AG09309 (cell line): ENCODE measurements around the gene BBS12.
A peak's percentile ranks its signal among the peaks of the same experiment; 100 is the strongest.

ENCODE experiments used
- DNase-seq: peaks from one replicate; pipeline ENCODE4 v3.0.0-alpha.2; 2010; ENCODE audit warnings: low read depth
- H3K4me3 ChIP-seq: 2 replicates; pipeline ENCODE4 v1.5.1; 2011; ENCODE audit warnings: mild to moderate bottlenecking, low read depth, low read length, moderate library complexity; ENCODE audit not compliant: control insufficient read depth
- TF ChIP-seq, protein P1 (sequence below): IDR thresholded peaks from 2 replicates; pipeline ENCODE4 v1.5.1; 2011; ENCODE audit warnings: mild to moderate bottlenecking, low read depth, low read length, inconsistent platforms; ENCODE audit not compliant: insufficient read depth, control insufficient read depth; ENCODE audit errors: missing control alignments

The BBS12 gene

DNA sequence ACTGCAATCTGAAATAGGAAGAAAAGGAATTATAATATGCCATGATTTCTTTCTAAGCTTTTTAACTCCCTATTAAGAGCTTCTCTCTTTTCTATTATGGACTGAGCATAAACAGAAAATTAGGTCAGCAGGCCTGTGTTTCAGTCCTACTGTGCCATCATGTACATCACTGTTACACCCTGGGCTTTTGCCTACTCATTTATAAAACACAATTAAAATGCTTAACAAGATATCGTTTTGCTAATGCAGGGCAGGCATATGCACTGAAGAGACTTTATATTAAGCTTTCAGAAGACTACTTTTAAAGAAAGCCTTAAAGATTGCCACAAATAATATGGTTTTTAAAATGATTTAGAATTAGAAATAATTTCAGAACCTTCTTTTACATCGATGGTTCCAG lies 828 bp upstream of the BBS12 start:
- H3K4me3 ChIP-seq: no peak overlapping the region
- DNase-seq: no peak
- TF ChIP-seq, protein P1, sequence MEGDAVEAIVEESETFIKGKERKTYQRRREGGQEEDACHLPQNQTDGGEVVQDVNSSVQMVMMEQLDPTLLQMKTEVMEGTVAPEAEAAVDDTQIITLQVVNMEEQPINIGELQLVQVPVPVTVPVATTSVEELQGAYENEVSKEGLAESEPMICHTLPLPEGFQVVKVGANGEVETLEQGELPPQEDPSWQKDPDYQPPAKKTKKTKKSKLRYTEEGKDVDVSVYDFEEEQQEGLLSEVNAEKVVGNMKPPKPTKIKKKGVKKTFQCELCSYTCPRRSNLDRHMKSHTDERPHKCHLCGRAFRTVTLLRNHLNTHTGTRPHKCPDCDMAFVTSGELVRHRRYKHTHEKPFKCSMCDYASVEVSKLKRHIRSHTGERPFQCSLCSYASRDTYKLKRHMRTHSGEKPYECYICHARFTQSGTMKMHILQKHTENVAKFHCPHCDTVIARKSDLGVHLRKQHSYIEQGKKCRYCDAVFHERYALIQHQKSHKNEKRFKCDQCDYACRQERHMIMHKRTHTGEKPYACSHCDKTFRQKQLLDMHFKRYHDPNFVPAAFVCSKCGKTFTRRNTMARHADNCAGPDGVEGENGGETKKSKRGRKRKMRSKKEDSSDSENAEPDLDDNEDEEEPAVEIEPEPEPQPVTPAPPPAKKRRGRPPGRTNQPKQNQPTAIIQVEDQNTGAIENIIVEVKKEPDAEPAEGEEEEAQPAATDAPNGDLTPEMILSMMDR: no peak

DNA sequence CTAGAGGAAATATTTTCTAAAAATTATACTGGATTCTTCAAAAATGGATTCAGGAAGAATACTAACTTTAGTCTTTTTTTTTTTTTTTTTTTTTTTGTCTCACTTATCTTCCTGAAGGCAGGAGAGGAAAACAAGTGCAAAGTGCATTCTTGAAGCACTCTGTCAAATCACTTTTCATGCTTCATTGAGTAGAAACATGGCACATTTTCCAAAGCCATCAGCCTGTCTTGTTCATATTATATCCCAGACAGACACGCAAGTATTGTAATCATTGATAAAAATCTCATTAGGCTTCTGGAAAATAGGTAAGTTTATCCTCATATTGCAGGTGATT lies 1.2 kb downstream of the BBS12 start:
- H3K4me3 ChIP-seq: peak overlapping the region; percentile 63
- TF ChIP-seq, protein P1: no peak
- DNase-seq: no peak

DNA sequence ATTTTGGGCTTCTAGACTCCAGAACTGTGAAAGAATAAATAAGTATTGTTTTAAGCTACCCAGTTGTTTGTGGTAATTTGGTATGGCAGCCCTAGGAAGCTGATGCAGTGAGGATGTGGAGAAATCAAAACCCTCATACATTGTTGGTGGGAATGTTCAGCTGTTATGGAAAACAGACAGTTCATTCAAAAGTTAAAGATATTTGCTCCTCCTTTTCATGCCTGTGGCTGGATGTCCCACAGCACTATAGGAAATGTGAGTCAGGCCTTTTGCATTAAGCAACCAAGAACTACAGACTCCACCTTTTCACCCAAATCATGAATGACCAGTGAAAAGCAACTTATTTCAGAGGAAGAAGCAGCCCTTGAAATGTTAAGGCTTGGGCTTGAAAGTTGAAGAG lies 6.7 kb downstream of the BBS12 start:
- peak; percentile 73 for DNase-seq
- TF ChIP-seq, protein P1: no peak
- no peak overlapping the region for H3K4me3 ChIP-seq

DNA sequence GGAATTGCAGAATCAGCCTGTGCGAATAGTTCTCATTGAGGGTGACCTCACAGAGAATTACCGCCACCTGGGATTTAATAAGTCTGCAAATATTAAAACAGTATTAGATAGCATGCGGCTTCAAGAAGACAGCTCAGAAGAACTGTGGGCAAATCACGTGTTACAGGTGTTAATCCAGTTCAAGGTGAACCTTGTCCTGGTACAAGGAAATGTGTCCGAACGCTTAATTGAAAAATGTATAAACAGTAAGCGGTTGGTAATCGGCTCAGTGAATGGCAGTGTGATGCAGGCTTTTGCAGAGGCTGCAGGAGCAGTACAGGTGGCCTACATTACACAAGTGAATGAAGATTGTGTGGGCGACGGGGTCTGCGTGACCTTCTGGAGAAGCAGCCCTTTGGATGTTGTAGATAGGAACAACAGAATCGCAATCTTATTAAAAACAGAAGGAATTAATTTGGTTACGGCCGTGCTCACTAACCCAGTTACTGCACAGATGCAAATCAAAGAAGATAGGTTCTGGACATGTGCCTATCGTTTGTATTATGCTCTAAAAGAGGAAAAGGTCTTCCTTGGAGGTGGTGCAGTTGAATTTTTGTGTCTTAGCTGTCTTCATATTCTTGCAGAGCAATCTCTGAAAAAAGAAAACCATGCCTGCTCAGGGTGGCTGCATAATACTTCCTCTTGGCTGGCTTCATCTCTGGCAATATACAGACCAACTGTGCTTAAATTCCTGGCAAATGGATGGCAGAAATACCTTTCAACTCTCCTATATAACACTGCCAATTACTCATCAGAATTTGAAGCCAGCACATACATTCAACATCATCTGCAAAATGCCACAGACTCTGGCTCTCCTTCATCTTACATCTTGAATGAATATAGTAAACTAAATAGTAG lies 10.7 kb downstream of the BBS12 start:
- TF ChIP-seq, protein P1: no peak
- H3K4me3 ChIP-seq: no peak overlapping the region
- DNase-seq: no peak

DNA sequence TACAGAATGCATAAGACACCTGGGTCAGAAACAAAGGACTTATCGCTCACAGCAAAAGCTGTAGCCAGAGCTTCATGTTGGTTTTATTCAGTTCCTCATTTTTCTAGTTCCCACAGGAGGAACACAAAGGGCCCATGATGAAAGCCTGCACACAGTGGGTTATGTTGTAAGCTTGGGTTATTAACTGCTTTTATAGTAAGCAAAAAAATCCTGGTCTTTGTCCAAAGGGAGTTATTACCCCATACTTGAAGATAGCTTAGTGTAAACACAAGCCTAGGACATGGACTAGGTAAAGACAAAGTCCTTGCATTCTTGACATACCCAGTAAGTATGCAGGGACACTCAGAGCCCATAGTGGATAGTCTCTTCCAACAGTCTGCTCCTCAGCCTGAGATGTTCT lies 11.7 kb downstream of the BBS12 start:
- TF ChIP-seq, protein P1: no peak
- H3K4me3 ChIP-seq: no peak overlapping the region
- DNase-seq: peak; percentile 82

DNA sequence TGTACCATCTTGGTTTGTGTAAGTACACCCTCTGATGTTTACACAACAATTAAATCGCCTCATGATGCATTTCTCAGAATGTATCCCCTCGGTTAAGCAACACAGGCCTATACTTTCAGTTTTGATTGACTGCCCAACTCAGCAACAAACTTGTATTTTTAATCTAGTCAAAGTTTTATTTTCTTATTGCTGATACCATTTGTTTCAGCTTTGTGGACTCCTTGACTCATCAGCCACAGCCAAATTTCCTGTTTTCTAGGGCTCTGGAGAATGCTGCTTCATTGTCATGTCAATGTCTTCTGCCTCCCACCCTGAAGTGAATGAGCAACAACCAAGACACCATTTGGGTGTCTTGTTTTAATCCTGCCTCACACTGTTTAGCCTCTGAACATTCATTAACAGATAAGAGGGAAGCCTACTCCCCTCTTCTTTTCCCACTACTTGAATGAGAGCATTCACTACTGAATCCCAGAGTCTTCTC lies 14.0 kb downstream of the BBS12 start:
- TF ChIP-seq, protein P1: no peak
- DNase-seq: no peak
- no peak overlapping the region for H3K4me3 ChIP-seq

DNA sequence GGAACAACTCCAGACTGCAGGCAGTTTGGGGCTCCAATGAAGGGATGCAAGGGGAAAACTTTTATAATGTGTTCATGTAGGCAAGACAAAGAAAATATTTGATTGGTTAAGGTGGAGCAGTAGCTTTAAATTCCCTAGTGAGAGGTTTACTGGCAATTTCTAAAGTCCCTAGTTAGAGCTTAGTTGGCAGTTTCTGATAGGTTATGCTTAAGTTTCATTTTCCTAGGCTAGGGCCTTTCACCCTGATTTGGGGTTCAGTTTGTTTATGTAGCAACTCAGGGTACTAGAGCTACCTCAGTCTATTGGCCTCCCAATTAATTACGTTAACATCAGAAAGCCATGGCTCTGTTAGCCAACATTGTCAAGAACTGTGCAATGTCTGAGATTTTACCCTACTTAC lies 14.6 kb downstream of the BBS12 start:
- no peak overlapping the region for H3K4me3 ChIP-seq
- TF ChIP-seq, protein P1: no peak
- no peak for DNase-seq
